Measurements from ENCODE around the gene B3GALNT2.

Gene B3GALNT2

GRCh38 chr1:235409042-235409820 is 95.0 kb downstream of the B3GALNT2 start:
- DNase-seq (ENCODE audit: low spot score) = no peak

DNA sequence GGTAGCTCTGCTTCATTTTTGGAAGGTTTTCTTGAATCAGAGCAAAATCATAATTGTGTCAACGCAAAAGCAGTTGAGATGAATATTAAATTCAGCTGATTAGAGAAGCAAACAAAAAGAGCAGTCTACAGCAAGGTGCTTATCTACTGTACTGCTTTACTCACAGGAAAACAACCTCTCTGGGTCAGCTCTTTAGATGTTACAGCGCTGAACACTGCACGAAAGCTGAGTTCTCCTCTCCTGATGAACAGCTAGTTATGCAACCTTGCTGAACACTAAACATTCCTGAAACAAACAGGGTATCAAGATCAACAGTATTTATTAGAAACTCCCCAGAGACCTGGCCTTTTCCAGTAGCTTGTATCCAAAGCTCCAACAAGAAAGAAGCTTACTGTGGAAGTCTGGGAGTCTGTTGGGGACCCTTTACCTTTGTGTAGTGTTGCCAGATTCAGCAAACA is 95.7 kb downstream of the B3GALNT2 start:
- no peak for DNase-seq (ENCODE audit: low spot score)

- DNase-seq (ENCODE audit: low spot score) = no peak
Observed at GRCh38 chr1:235407419-235407818, 96.8 kb downstream of the B3GALNT2 start.

- DNase-seq (ENCODE audit: low spot score) = no peak
Observed at GRCh38 chr1:235404190-235404589, 100.1 kb downstream of the B3GALNT2 start.

DNA sequence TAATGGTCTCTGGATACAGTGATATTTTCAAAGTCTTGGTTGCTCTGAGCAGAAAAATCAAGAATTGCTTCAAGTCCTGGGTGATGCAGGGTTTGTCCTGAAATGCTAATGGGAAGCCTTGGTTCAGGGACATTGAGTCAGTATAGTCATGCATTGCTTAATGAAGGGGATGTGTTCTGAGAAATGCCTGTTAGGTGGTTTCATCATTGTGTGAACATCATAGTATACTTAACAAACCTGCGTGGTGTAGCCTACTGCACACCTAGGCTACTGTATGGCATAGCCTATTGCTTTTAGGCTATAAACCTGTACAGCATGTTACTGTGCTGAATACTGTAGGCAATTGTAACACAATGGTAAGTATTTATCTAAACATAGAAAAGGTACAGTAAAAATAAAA is 100.7 kb downstream of the B3GALNT2 start:
- no peak for DNase-seq (ENCODE audit: low spot score)

- peak; percentile 43 for DNase-seq (ENCODE audit: low spot score)
Observed at GRCh38 chr1:235402457-235403200, 101.6 kb downstream of the B3GALNT2 start.

DNA sequence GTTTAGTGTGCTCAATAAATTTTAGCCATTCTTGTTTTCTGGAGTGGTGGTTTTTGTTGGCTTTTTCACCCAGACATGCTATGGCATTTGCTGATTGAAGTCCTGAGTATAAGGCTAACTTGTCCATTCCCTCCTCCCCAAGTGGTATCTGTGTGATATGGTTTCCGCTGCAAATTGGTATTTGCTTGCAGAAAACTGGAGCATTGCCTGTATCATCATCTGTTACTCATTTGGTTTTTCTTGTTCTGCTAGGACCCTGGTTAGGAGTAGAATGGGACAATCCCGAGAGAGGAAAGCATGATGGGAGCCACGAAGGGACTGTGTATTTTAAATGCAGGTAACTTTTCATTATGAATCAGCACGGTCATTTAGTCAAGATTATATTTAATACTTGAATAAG is 103.0 kb downstream of the B3GALNT2 start:
- DNase-seq (ENCODE audit: low spot score) = no peak

Measured in LoVo (cell line).